Left ventricle myocardium superior (tissue), 1 donor: ENCODE results near the gene ZNF816. TPM values are rescaled to one million over a fixed set of nuclear protein-coding genes. Genes with fewer than 3 reads are reported as not detected.
"Not testable (repeated sequence)": the region's sequence is repeated elsewhere in the genome, so short reads cannot be mapped to it uniquely, and the experiment has no call there.

ENCODE experiments used
- ATAC-seq: fragments of 200-7000 bp; cut with Tn5 transposase; one replicate; pipeline ENCODE4 v1.9.1; 2020; ENCODE audit warnings: mild to moderate bottlenecking, moderate library complexity
- DNase-seq: peaks from one replicate; pipeline ENCODE4 v3.0.0-alpha.2; 2020
- intact Hi-C: fragments of 100-400 bp; cut with micrococcal nuclease; formaldehyde crosslinking; loops from one replicate; pipeline ENCODE4 v1.11.0; 2022
- long read RNA-seq: library from polyadenylated mRNA; unstranded; transcript quantifications from one replicate; pipeline ENCODE4 v2.0.0, GENCODE V29; 2021
- total RNA-seq: library from RNA; stranded (reverse); fragmentation: NEBNext Ultra II Directional; extraction: Animal tissue kit (Norgen Biotek cat#: 25700); gene quantifications from one replicate; pipeline ENCODE4 v1.2.1, GENCODE V29; 2021
- donor health status: DM: no; HTN: yes; CAD: no; lungs with severe emphysema.

Gene ZNF816
- 4.4 TPM for total RNA-seq
- long read RNA-seq, transcript ZNF816-206 (4 exons, 2,504 nt): major isoform, 5 of 6 reads
- long read RNA-seq, partial matches to known transcripts: 0 of 6 reads
- long read RNA-seq, other reads (novel, unspliced or antisense): 0 of 6 reads

- ATAC-seq: peak; percentile 100
- intact Hi-C loops: no loop called here
- peak; percentile 99 for DNase-seq
Observed at GRCh38 chr19:52962394-52963246, at the start of gene ZNF816. Gene ZNF816 (minus strand): TSS chr19:52962881. CDS start chr19:52956089, 6,792 bp downstream.

GRCh38 chr19:53012006-53012405 is 49.3 kb upstream of the ZNF816 start:
- DNase-seq (no peak), ATAC-seq (no peak)
- intact Hi-C loops: no loop called here

- intact Hi-C loops: no loop called here
- ATAC-seq: no peak
- no peak for DNase-seq
Observed at GRCh38 chr19:53010494-53010893, 47.8 kb upstream of the ZNF816 start.

GRCh38 chr19:53008061-53008778 is 45.5 kb upstream of the ZNF816 start:
- intact Hi-C loops: loop anchor here (5.0 kb wide), 1 partner anchor 234 kb away; no protein-coding TSS in a partner anchor
- no peak for DNase-seq
- ATAC-seq: no peak

GRCh38 chr19:53007606-53008005 is 44.9 kb upstream of the ZNF816 start:
- DNase-seq (no peak), ATAC-seq (peak; percentile 30)
- intact Hi-C loops: loop anchor here (5.0 kb wide), 1 partner anchor 235 kb away; no protein-coding TSS in a partner anchor

- DNase-seq (no peak), ATAC-seq (no peak)
- intact Hi-C loops: loop anchor here (5.0 kb wide), 1 partner anchor 235 kb away; no protein-coding TSS in a partner anchor
Observed at GRCh38 chr19:53007200-53007599, 44.5 kb upstream of the ZNF816 start.

GRCh38 chr19:53004242-53004641 is 41.6 kb upstream of the ZNF816 start:
- intact Hi-C loops: no loop called here
- ATAC-seq (no peak), DNase-seq (no peak)

- intact Hi-C loops: no loop called here
- ATAC-seq: no peak
- no peak for DNase-seq
Observed at GRCh38 chr19:53002479-53002878, 39.8 kb upstream of the ZNF816 start.

GRCh38 chr19:52997975-52998374 is 35.3 kb upstream of the ZNF816 start:
- intact Hi-C loops: no loop called here
- DNase-seq: no peak
- no peak for ATAC-seq

- no peak for ATAC-seq
- no peak for DNase-seq
- intact Hi-C loops: no loop called here
Observed at GRCh38 chr19:52995711-52996110, 33.0 kb upstream of the ZNF816 start.

GRCh38 chr19:52993342-52994178 is 30.9 kb upstream of the ZNF816 start:
- intact Hi-C loops: no loop called here
- ATAC-seq (peak; percentile 97), DNase-seq (peak; percentile 87)

GRCh38 chr19:52992109-52993004 is 29.7 kb upstream of the ZNF816 start:
- intact Hi-C loops: no loop called here
- peak; percentile 37 for ATAC-seq
- DNase-seq: peak; percentile 39

GRCh38 chr19:52991484-52991883 is 28.8 kb upstream of the ZNF816 start:
- intact Hi-C loops: no loop called here
- DNase-seq: no peak
- no peak for ATAC-seq

- no peak for DNase-seq
- intact Hi-C loops: no loop called here
Observed at GRCh38 chr19:52990759-52991418, 28.2 kb upstream of the ZNF816 start.

GRCh38 chr19:52988506-52988905 is 25.8 kb upstream of the ZNF816 start:
- DNase-seq (no peak), ATAC-seq (no peak)
- intact Hi-C loops: no loop called here

More at GRCh38 chr19:52990759-52991418, 28.2 kb upstream of the ZNF816 start:
- no peak for ATAC-seq

GRCh38 chr19:52987221-52987620 is 24.5 kb upstream of the ZNF816 start:
- intact Hi-C loops: no loop called here
- DNase-seq (no peak), ATAC-seq (no peak)

GRCh38 chr19:52983167-52983566 is 20.5 kb upstream of the ZNF816 start:
- intact Hi-C loops, DNase-seq, ATAC-seq: not testable (repeated sequence)

- ATAC-seq (no peak), DNase-seq (no peak)
- intact Hi-C loops: no loop called here
Observed at GRCh38 chr19:52981329-52981728, 18.6 kb upstream of the ZNF816 start.
